Pancreas (tissue), 10 donors: Measurements from ENCODE around the gene TRMT61B. TPM values are rescaled to one million over a fixed set of nuclear protein-coding genes. Genes with fewer than 3 reads are reported as not detected.

Source experiments
- ATAC-seq, 4 donors: fragments of 200-7000 bp; cut with Tn5 transposase; one replicate each; pipeline versions ENCODE4 v1.8.0 to v1.9.1; 2020; ENCODE audit warnings: mild to moderate bottlenecking in 4 of 4, moderate library complexity in 4 of 4
- DNase-seq, 6 donors: peaks; one replicate each; pipeline ENCODE4 v3.0.0-alpha.2; 2020
- FAIRE-seq: peaks from 2 replicates; lab custom pipeline; 2012; peaks lifted over from hg19 to GRCh38; lab: Jason Lieb, UNC
- H3K27ac ChIP-seq, 4 donors: fragments of 200-600 bp; sonication (generic); 1 replicate in 3 of 4; 2 replicates in 1 of 4; pipeline versions ENCODE4 v1.5.0 to v1.8.0; 2020
- H3K27me3 ChIP-seq, 4 donors: fragments of 200-600 bp; one replicate each; pipeline ENCODE4 v1.8.0; 2021
- H3K36me3 ChIP-seq, 3 donors: fragments of 200-600 bp; sonication (generic) in 1 of 3; one replicate each; pipeline versions ENCODE4 v1.5.0 to v1.8.0; 2020 to 2021
- H3K4me1 ChIP-seq, 3 donors: fragments of 200-600 bp; one replicate each; pipeline ENCODE4 v1.8.0; 2021
- H3K4me3 ChIP-seq, 4 donors: fragments of 200-600 bp; sonication (generic) in 2 of 4; one replicate each; pipeline versions ENCODE4 v1.5.0 to v1.8.0; 2020 to 2021
- H3K9me3 ChIP-seq, 4 donors: fragments of 200-600 bp; one replicate each; pipeline ENCODE4 v1.8.0; 2021
- WGBS, 2 donors: extraction: QIAGEN DNeasy Blood & Tissue Kit; methylation state at CpG; one replicate each; pipeline ENCODE4 v1.1.7; 2013; 5-methylcytosine and 5-hydroxymethylcytosine counted together
- intact Hi-C, 3 donors: fragments of 100-400 bp; cut with DNase I; formaldehyde crosslinking; loops; one replicate each; pipeline versions ENCODE4 v1.11.1 to v1.14.2; 2022
- polyA plus RNA-seq, 2 donors: library from polyadenylated mRNA; stranded (reverse); fragments of 200-250 nt; gene quantifications; one replicate each; pipeline ENCODE4 v1.2.3, GENCODE V29; 2013
- total RNA-seq, 6 donors: library from RNA; stranded (reverse); fragmentation: NEBNext Ultra II Directional in 4 of 6; extraction: Animal tissue kit (Norgen Biotek cat#: 25700) in 4 of 6; gene quantifications; one replicate each; pipeline versions ENCODE4 v1.2.1 to v1.2.4, GENCODE V29; 2021 to 2023
- TF ChIP-seq, protein P1 (sequence below), 4 donors: fragments of 200-600 bp; sonication (generic) in 3 of 4; IDR thresholded peaks; one replicate each; pipeline versions ENCODE4 v1.5.0 to v1.8.0; 2021; ENCODE audit warnings: antibody characterized with exemption in 4 of 4
- donor health status: healthy with polysubstance abuse.
- donor health status: DM: no; HTN: no; CAD: no; lungs with moderate emphysema.
- donor health status: DM: no; HTN: no; CAD: no.
- donor health status: control.
- donor health status: control.
- donor health status: Bipolar disorder and iron deficiency.
- donor health status: DM: yes; HTN: yes; CAD: no.
- donor health status: DM: no; HTN: no; CAD: no.
- donor health status: DM: no; HTN: no; CAD: no.
- donor health status: DM: yes; HTN: yes; CAD: no.

The TRMT61B gene
- total RNA-seq: 1 to 10 TPM; 3.0 to 7.9 (median 4.1) TPM
- polyA plus RNA-seq: 10 to 100 TPM; 11.1 to 14.7 TPM

DNA sequence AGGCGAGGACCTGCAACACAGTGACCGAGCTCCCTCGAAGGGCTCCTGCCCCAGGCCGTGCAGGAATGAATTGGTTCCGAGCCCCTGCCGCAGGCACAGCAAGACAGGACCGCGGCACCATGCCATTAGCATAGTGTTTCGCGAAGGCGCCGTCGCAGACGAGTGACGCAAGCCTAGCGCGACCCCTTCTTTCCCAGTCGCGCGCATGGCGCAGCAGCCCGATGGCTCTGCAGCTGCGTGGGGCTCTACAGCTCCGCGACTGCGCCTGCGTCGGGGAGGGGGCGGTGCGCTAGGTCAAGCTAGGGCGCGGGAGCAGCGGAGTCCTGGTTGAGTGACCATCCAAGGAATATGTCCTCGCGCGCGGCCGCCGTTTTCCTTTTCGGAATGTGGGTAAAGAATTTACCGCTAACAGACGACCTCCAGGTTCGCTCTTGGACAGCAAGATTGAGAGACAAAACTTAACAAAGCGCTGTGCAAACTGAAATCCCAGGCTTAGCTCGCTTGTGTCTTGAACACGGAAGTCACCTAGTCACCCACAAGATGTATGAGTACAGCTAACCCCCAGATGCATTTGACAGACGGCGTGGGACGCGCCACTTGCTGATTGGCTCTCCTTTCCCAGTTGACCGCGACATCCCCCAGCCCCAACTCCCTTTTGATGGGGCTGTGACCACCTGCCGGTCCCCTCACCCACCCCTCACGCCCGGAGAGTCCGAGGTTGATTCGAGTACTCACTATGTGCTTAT is at the start of gene TRMT61B:
Gene TRMT61B, minus strand, starts transcription at position 164 of the 746 bp plus-strand sequence. Its CDS starts 32 bp downstream, at position 132.
- TF ChIP-seq, protein P1, sequence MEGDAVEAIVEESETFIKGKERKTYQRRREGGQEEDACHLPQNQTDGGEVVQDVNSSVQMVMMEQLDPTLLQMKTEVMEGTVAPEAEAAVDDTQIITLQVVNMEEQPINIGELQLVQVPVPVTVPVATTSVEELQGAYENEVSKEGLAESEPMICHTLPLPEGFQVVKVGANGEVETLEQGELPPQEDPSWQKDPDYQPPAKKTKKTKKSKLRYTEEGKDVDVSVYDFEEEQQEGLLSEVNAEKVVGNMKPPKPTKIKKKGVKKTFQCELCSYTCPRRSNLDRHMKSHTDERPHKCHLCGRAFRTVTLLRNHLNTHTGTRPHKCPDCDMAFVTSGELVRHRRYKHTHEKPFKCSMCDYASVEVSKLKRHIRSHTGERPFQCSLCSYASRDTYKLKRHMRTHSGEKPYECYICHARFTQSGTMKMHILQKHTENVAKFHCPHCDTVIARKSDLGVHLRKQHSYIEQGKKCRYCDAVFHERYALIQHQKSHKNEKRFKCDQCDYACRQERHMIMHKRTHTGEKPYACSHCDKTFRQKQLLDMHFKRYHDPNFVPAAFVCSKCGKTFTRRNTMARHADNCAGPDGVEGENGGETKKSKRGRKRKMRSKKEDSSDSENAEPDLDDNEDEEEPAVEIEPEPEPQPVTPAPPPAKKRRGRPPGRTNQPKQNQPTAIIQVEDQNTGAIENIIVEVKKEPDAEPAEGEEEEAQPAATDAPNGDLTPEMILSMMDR (IDR thresholded peaks at IDR 0.05): no peak
- Histone ChIP-seq H3K4me1 (peaks cover 6 to 26% (median 11%) of the 10 kb centered on the region in 3 donors), H3K36me3 (no peaks in the 10 kb centered on the region), H3K9me3 (no peaks in the 10 kb centered on the region), H3K4me3 (peak within 1 kb of the TSS; percentile 71 to 90 (median 80)), H3K27ac (peak within 1 kb of the TSS; percentile 66 to 83 (median 73)), H3K27me3 (no peaks in the 10 kb centered on the region)
- peak; percentile 95 to 99 (median 96) for DNase-seq
- FAIRE-seq: no peak
- peak; percentile 99 to 100 (median 100) for ATAC-seq
- intact Hi-C loops: no loop called here
- 1% methylated on average over 57 of the region's 57 CpGs for WGBS, 2 donors

GRCh38 chr2:28915939-28916338 is 45.8 kb upstream of the TRMT61B start:
- Histone ChIP-seq H3K36me3 (peaks cover 0 to 32% (median 10%) of the 10 kb centered on the region in 3 donors), H3K4me1 (no peaks in the 10 kb centered on the region), H3K9me3 (no peaks in the 10 kb centered on the region), H3K4me3 (no peak overlapping the region), H3K27ac (no peak overlapping the region), H3K27me3 (no peaks in the 10 kb centered on the region)
- WGBS, 2 donors: 91 to 93% methylated on average over 1 of the region's 1 CpG
- TF ChIP-seq, protein P1 (IDR thresholded peaks at IDR 0.05): no peak
- intact Hi-C loops: no loop called here
- FAIRE-seq (no peak), DNase-seq (no peak), ATAC-seq (no peak)

- peaks cover 0 to 38% (median 17%) of the 10 kb centered on the region in 3 donors for H3K36me3 ChIP-seq
- no peaks in the 10 kb centered on the region for H3K9me3 ChIP-seq
- H3K4me3 ChIP-seq: no peak overlapping the region
- no peaks in the 10 kb centered on the region for H3K27me3 ChIP-seq
- no peak overlapping the region for H3K27ac ChIP-seq
- intact Hi-C loops: no loop called here
- FAIRE-seq (no peak), ATAC-seq (no peak), DNase-seq (no peak)
- 88 to 92% methylated on average over 6 of the region's 6 CpGs for WGBS, 2 donors
- H3K4me1 ChIP-seq: peaks cover 0 to 5% (median 0%) of the 10 kb centered on the region in 3 donors
- TF ChIP-seq, protein P1 (IDR thresholded peaks at IDR 0.05): no peak
Measured at GRCh38 chr2:28909655-28910353, 39.7 kb upstream of the TRMT61B start.

DNA sequence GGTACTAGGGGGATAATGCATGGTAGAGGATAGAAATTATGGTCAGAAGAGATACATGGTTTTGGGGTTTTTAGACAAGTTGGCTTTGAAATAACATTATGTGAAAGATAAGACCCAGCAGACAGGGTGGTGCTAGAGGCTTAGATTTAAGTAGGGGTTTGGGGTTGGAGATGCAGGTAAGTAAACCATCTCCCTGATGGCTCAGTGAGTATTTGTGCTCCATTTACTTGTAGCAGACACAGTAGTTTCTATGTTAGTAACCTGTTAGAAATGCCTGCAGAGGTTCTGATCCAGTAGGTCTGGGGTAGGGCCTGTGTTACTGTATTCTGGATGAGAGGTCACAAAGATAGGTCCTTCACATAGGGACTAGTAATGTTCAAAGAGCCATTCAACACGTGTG is 38.1 kb upstream of the TRMT61B start:
- no peaks in the 10 kb centered on the region for H3K9me3 ChIP-seq
- DNase-seq: no peak
- H3K4me1 ChIP-seq: peaks cover 0 to 6% (median 5%) of the 10 kb centered on the region in 3 donors
- no peak for ATAC-seq
- H3K27ac ChIP-seq: no peak overlapping the region
- no peak for FAIRE-seq
- no peak overlapping the region for H3K4me3 ChIP-seq
- H3K27me3 ChIP-seq: no peaks in the 10 kb centered on the region
- H3K36me3 ChIP-seq: peaks cover 0 to 27% (median 7%) of the 10 kb centered on the region in 3 donors
- intact Hi-C loops: no loop called here
- TF ChIP-seq, protein P1 (IDR thresholded peaks at IDR 0.05): no peak
- WGBS, 2 donors: 0 to 16% methylated on average over 1 of the region's 1 CpG
